HL-60 (cell line): Measurements from ENCODE around the gene CNGB1.

Experiments used
- DNase-seq, 2 experiments: peaks; one replicate each; pipeline ENCODE4 v3.0.0-alpha.2; 2010 to 2020; ENCODE audit warnings: low read depth in 1 of 2, low spot score in 1 of 2
- H3K27ac ChIP-seq: fragments of 250-450 bp; sonication (Bioruptor Pico); replicated peaks from 2 replicates; pipeline ENCODE4 v1.5.1; 2020; ENCODE audit warnings: mild to moderate bottlenecking, moderate library complexity
- H3K27me3 ChIP-seq: fragments of 250-450 bp; sonication (Bioruptor Pico); 2 replicates; pipeline ENCODE4 v1.5.1; 2021; ENCODE audit warnings: mild to moderate bottlenecking, moderate library complexity; ENCODE audit not compliant: insufficient read depth, poor library complexity, severe bottlenecking
- H3K4me3 ChIP-seq: replicated peaks from 2 replicates; pipeline ENCODE4 v1.5.1; 2011; ENCODE audit warnings: mild to moderate bottlenecking, control low read depth, low read length; ENCODE audit not compliant: insufficient read depth
- CTCF ChIP-seq: IDR thresholded peaks from one replicate; pipeline ENCODE4 v1.5.1; 2011; ENCODE audit warnings: low read length, control low read depth, inconsistent platforms; ENCODE audit not compliant: insufficient read depth
- GABPA ChIP-seq: IDR thresholded peaks from 2 replicates; pipeline ENCODE4 v1.6.1; 2012; ENCODE audit warnings: low read depth
- POLR2AphosphoS5 ChIP-seq: IDR thresholded peaks from 2 replicates; pipeline ENCODE4 v1.6.1; 2012; ENCODE audit warnings: low read depth
- REST ChIP-seq: IDR thresholded peaks from 2 replicates; pipeline ENCODE4 v1.6.1; 2012; ENCODE audit warnings: low read depth; ENCODE audit not compliant: insufficient replicate concordance
- SPI1 ChIP-seq: IDR thresholded peaks from 2 replicates; pipeline ENCODE4 v1.6.1; 2012; ENCODE audit warnings: low read depth, mild to moderate bottlenecking, borderline replicate concordance

The CNGB1 gene

GRCh38 chr16:57893217-57893558 lies 77.7 kb downstream of the CNGB1 start:
- H3K27me3 ChIP-seq, result no peaks in the 10 kb centered on the region
- DNase-seq, result no peak
- peak overlapping the region; percentile 53 for H3K27ac ChIP-seq
- no peak overlapping the region for H3K4me3 ChIP-seq
- no peak for TF ChIP-seq GABPA
- no peak for TF ChIP-seq POLR2AphosphoS5
- no peak for TF ChIP-seq SPI1
- no peak for TF ChIP-seq REST
- TF ChIP-seq CTCF, result no peak

GRCh38 chr16:57892447-57893096 lies 78.4 kb downstream of the CNGB1 start:
- TF ChIP-seq GABPA (no peak), POLR2AphosphoS5 (no peak), CTCF (no peak), REST (no peak), SPI1 (no peak)
- H3K4me3 ChIP-seq, result no peak overlapping the region
- no peak overlapping the region for H3K27ac ChIP-seq
- H3K27me3 ChIP-seq, result no peaks in the 10 kb centered on the region
- DNase-seq, result peak in 1 of 2 experiments; percentile 42

- no peak for DNase-seq
- H3K4me3 ChIP-seq, result no peak overlapping the region
- no peak overlapping the region for H3K27ac ChIP-seq
- no peaks in the 10 kb centered on the region for H3K27me3 ChIP-seq
- TF ChIP-seq GABPA, result no peak
- TF ChIP-seq REST, result no peak
- no peak for TF ChIP-seq CTCF
- no peak for TF ChIP-seq POLR2AphosphoS5
- no peak for TF ChIP-seq SPI1
Observed at GRCh38 chr16:57892041-57892440, 78.9 kb downstream of the CNGB1 start.
